ENCODE results near the gene NYNRIN.

NYNRIN gene

GRCh38 chr14:24409192-24409591 lies 10.4 kb downstream of the NYNRIN start (continued):
- TF ChIP-seq CREB5 (CRISPR knock-in tag; IDR thresholded peaks at IDR 0.05; ENCODE audit: low read depth) (no peak), PATZ1 (CRISPR knock-in tag; IDR thresholded peaks at IDR 0.05; ENCODE audit: borderline replicate concordance) (no peak), ZFP30 (CRISPR knock-in tag; IDR thresholded peaks at IDR 0.05) (no peak)

GRCh38 chr14:24409956-24410355 lies 11.2 kb downstream of the NYNRIN start:
- TF ChIP-seq PPARA (CRISPR knock-in tag; IDR thresholded peaks at IDR 0.05; ENCODE audit: borderline replicate concordance) (no peak), ZFP30 (CRISPR knock-in tag; IDR thresholded peaks at IDR 0.05) (no peak), BACH2 (CRISPR knock-in tag; IDR thresholded peaks at IDR 0.05; ENCODE audit: borderline replicate concordance) (no peak), TCF4 (CRISPR knock-in tag; IDR thresholded peaks at IDR 0.05; ENCODE audit: borderline replicate concordance) (no peak), ARNTL (CRISPR knock-in tag; IDR thresholded peaks at IDR 0.05; ENCODE audit: borderline replicate concordance, low read depth) (no peak), ZFP3 (CRISPR knock-in tag; IDR thresholded peaks at IDR 0.05) (no peak), CSRNP3 (CRISPR knock-in tag; IDR thresholded peaks at IDR 0.05) (no peak)

GRCh38 chr14:24411443-24412389 lies 12.9 kb downstream of the NYNRIN start:
- TF ChIP-seq CSDC2 (CRISPR knock-in tag; IDR thresholded peaks at IDR 0.05) = no peak
- TF ChIP-seq ARNTL (CRISPR knock-in tag; IDR thresholded peaks at IDR 0.05; ENCODE audit: borderline replicate concordance, low read depth) = no peak
- ATAC-seq = peak; percentile 86

More at GRCh38 chr14:24409956-24410355, 11.2 kb downstream of the NYNRIN start:
- no peak for ATAC-seq

GRCh38 chr14:24414077-24414476 lies 15.3 kb downstream of the NYNRIN start:
- ATAC-seq = no peak
- no peak for TF ChIP-seq CSDC2 (CRISPR knock-in tag; IDR thresholded peaks at IDR 0.05)
- TF ChIP-seq TCF4 (CRISPR knock-in tag; IDR thresholded peaks at IDR 0.05; ENCODE audit: borderline replicate concordance) = no peak

GRCh38 chr14:24414732-24415420 lies 16.1 kb downstream of the NYNRIN start:
- ATAC-seq = no peak

More at GRCh38 chr14:24414732-24415420, 16.1 kb downstream of the NYNRIN start:
- TF ChIP-seq POU6F1 (CRISPR knock-in tag; IDR thresholded peaks at IDR 0.05; ENCODE audit: borderline replicate concordance, low read depth) = no peak
- no peak for TF ChIP-seq GLIS3 (CRISPR knock-in tag; IDR thresholded peaks at IDR 0.05)
- no peak for TF ChIP-seq OSR1 (CRISPR knock-in tag; IDR thresholded peaks at IDR 0.05)
- TF ChIP-seq ZC3H10 (CRISPR knock-in tag; IDR thresholded peaks at IDR 0.05) = no peak
- no peak for TF ChIP-seq CSDC2 (CRISPR knock-in tag; IDR thresholded peaks at IDR 0.05)
- TF ChIP-seq RARB (CRISPR knock-in tag; IDR thresholded peaks at IDR 0.05) = no peak
- no peak for TF ChIP-seq ZFP30 (CRISPR knock-in tag; IDR thresholded peaks at IDR 0.05)
- no peak for TF ChIP-seq TOX (CRISPR knock-in tag; IDR thresholded peaks at IDR 0.05; ENCODE audit: borderline replicate concordance)
- TF ChIP-seq PPARA (CRISPR knock-in tag; IDR thresholded peaks at IDR 0.05; ENCODE audit: borderline replicate concordance) = no peak
- no peak for TF ChIP-seq CSRNP3 (CRISPR knock-in tag; IDR thresholded peaks at IDR 0.05)
- TF ChIP-seq TCF4 (CRISPR knock-in tag; IDR thresholded peaks at IDR 0.05; ENCODE audit: borderline replicate concordance) = no peak
- no peak for TF ChIP-seq BACH2 (CRISPR knock-in tag; IDR thresholded peaks at IDR 0.05; ENCODE audit: borderline replicate concordance)
- no peak for TF ChIP-seq ARNTL (CRISPR knock-in tag; IDR thresholded peaks at IDR 0.05; ENCODE audit: borderline replicate concordance, low read depth)
- no peak for TF ChIP-seq SNAI2 (CRISPR knock-in tag; IDR thresholded peaks at IDR 0.05)
- no peak for TF ChIP-seq ZNF565 (CRISPR knock-in tag; conservative IDR thresholded peaks at IDR 0.05; ENCODE audit: low read depth)
- no peak for TF ChIP-seq ZNF8 (CRISPR knock-in tag; IDR thresholded peaks at IDR 0.05)
